A673 (cell line): ENCODE measurements around the gene EOLA1. TPM values are rescaled to one million over a fixed set of nuclear protein-coding genes. Genes with fewer than 3 reads are reported as not detected.
"Not testable (repeated sequence)": the region's sequence is repeated elsewhere in the genome, so short reads cannot be mapped to it uniquely, and the experiment has no call there.

ENCODE experiments used
- BruUV-seq: library from RNA; stranded (reverse); fragments of 400-500 nt; replicated peaks from 2 replicates; lab custom pipeline; 2021; lab: Mats Ljungman, UMichigan
- CTCF ChIA-PET: fragments of 300-600 bp; sonication (Branson Sonifier 250); formaldehyde crosslinking; loops from one replicate; lab custom pipeline; 2022; ENCODE audit warnings: antibody characterized with exemption; lab: Charles Lee
- POLR2A ChIA-PET: fragments of 300-600 bp; sonication (Branson Sonifier 250); formaldehyde crosslinking; loops from one replicate; lab custom pipeline; 2022; ENCODE audit warnings: antibody characterized with exemption; ENCODE audit not compliant: low non-redundant PET; lab: Charles Lee
- DNase-seq: peaks from one replicate; pipeline ENCODE4 v3.0.0-alpha.2; 2015; ENCODE audit warnings: low spot score
- H3K27ac ChIP-seq: fragments of 200-600 bp; sonication (generic); 2 replicates; pipeline ENCODE4 v1.5.1; 2016; ENCODE audit warnings: mixed run types, low read depth, mild to moderate bottlenecking, mixed read lengths, antibody characterized with exemption, low read length; ENCODE audit not compliant: poor library complexity, severe bottlenecking
- H3K27me3 ChIP-seq: fragments of 200-600 bp; sonication (generic); replicated peaks from 2 replicates; pipeline ENCODE4 v1.6.1; 2017; ENCODE audit warnings: mixed run types, low read depth, mild to moderate bottlenecking, mixed read lengths, antibody characterized with exemption, low read length; ENCODE audit not compliant: insufficient read depth, poor library complexity
- H3K36me3 ChIP-seq: fragments of 200-600 bp; sonication (generic); 2 replicates; pipeline ENCODE4 v1.6.1; 2016; ENCODE audit warnings: mixed run types, mild to moderate bottlenecking, mixed read lengths, antibody characterized with exemption, low read length; ENCODE audit not compliant: insufficient read depth, poor library complexity, severe bottlenecking
- H3K4me1 ChIP-seq: fragments of 200-600 bp; sonication (generic); 2 replicates; pipeline ENCODE4 v1.6.1; 2017; ENCODE audit warnings: mixed run types, mild to moderate bottlenecking, mixed read lengths, antibody characterized with exemption, low read length; ENCODE audit not compliant: insufficient read depth, poor library complexity, severe bottlenecking
- H3K4me3 ChIP-seq: fragments of 200-600 bp; sonication (generic); 2 replicates; pipeline ENCODE4 v1.5.1; 2016; ENCODE audit warnings: low read depth, mixed run types, mild to moderate bottlenecking, mixed read lengths, low read length; ENCODE audit not compliant: poor library complexity, severe bottlenecking
- H3K9me3 ChIP-seq: fragments of 200-600 bp; sonication (generic); 2 replicates; pipeline ENCODE4 v1.6.1; 2016; ENCODE audit warnings: mixed run types, low read depth, mild to moderate bottlenecking, mixed read lengths, antibody characterized with exemption, low read length; ENCODE audit not compliant: poor library complexity, severe bottlenecking
- intact Hi-C: fragments of 100-400 bp; cut with micrococcal nuclease; formaldehyde crosslinking; loops from one replicate; pipeline ENCODE4 v1.10.0; 2022; ENCODE audit not compliant: unreplicated experiment
- total RNA-seq: library from RNA; stranded (reverse); gene quantifications from 2 replicates; pipeline ENCODE4 v1.2.3, GENCODE V29; 2021

EOLA1 gene
- total RNA-seq, 1 experiment from 2014 or later = 15.3 TPM

GRCh38 chrX:149595214-149595613 lies 54.4 kb downstream of the EOLA1 start, which contains the start of gene HSFX2:
Gene HSFX2, minus strand, starts transcription at chrX:149595314. Its CDS starts 614 bp downstream, at chrX:149594700.
- H3K27me3 ChIP-seq, intact Hi-C loops, H3K36me3 ChIP-seq, DNase-seq, H3K9me3 ChIP-seq, CTCF ChIA-PET, H3K4me3 ChIP-seq, H3K4me1 ChIP-seq, BruUV-seq, POLR2A ChIA-PET, H3K27ac ChIP-seq: not testable (repeated sequence)

GRCh38 chrX:149595943-149596342 lies 55.1 kb downstream of the EOLA1 start:
- BruUV-seq, intact Hi-C loops, H3K4me1 ChIP-seq, POLR2A ChIA-PET, DNase-seq, H3K4me3 ChIP-seq, H3K27me3 ChIP-seq, H3K27ac ChIP-seq, CTCF ChIA-PET, H3K36me3 ChIP-seq, H3K9me3 ChIP-seq: not testable (repeated sequence)

Other genes with a start within 250 kb of the EOLA1 start
- gene IDS, start 35.7 kb upstream of the EOLA1 start, total RNA-seq = 42.0 and 50.7 TPM in 2 replicates
- not detected in 2 replicates for gene HSFX3, start 8.9 kb downstream of the EOLA1 start, total RNA-seq
- not detected in 2 replicates for gene MAGEA9B, start 46.4 kb downstream of the EOLA1 start, total RNA-seq
- gene HSFX2, start 54.3 kb downstream of the EOLA1 start, total RNA-seq = not detected in 2 replicates
- gene TMEM185A, start 90.8 kb downstream of the EOLA1 start, total RNA-seq = 18.4 and 23.6 TPM in 2 replicates
- gene MAGEA11, start 171.0 kb downstream of the EOLA1 start, total RNA-seq = not detected in 2 replicates
- gene HSFX1, start 233.1 kb downstream of the EOLA1 start, total RNA-seq = 1.2 and 1.4 TPM in 2 replicates
- not detected in 2 replicates for gene MAGEA9, start 240.9 kb downstream of the EOLA1 start, total RNA-seq